SU-DHL-6 (cell line): Measurements from ENCODE around the gene POP4.

Source experiments
- H2AFZ ChIP-seq: fragments of 200-600 bp; sonication (generic); 2 replicates; pipeline ENCODE4 v1.6.1; 2014; ENCODE audit warnings: low read depth, mild to moderate bottlenecking, moderate library complexity, mixed read lengths, antibody characterized with exemption, low read length; ENCODE audit not compliant: severe bottlenecking
- H3F3A ChIP-seq: fragments of 200-600 bp; shearing (Covaris generic); 2 replicates; pipeline ENCODE4 v1.6.0; 2016; ENCODE audit warnings: antibody characterized with exemption, mild to moderate bottlenecking; ENCODE audit not compliant: insufficient read depth
- H3K27ac ChIP-seq: fragments of 200-600 bp; sonication (generic); 2 replicates; pipeline ENCODE4 v1.5.1; 2016; ENCODE audit warnings: low read depth, mild to moderate bottlenecking, low read length, moderate library complexity, mixed read lengths
- H3K27me3 ChIP-seq: fragments of 200-600 bp; sonication (generic), shearing (Covaris generic); 2 replicates; pipeline ENCODE4 v1.6.0; 2014; ENCODE audit warnings: mild to moderate bottlenecking, low read length
- H3K36me3 ChIP-seq: fragments of 200-600 bp; sonication (generic); 2 replicates; pipeline ENCODE4 v1.6.1; 2014; ENCODE audit warnings: mild to moderate bottlenecking, low read length, mixed read lengths
- H3K4me2 ChIP-seq: fragments of 300-600, 200-600 bp; shearing (Covaris generic), sonication (generic); 2 replicates; pipeline ENCODE4 v1.6.0; 2014; ENCODE audit warnings: low read length, low read depth, mild to moderate bottlenecking; ENCODE audit not compliant: poor library complexity, severe bottlenecking
- H3K4me3 ChIP-seq: fragments of 200-600 bp; sonication (generic); 2 replicates; pipeline ENCODE4 v1.5.1; 2014; ENCODE audit warnings: antibody characterized with exemption, low read length, mild to moderate bottlenecking, mixed read lengths; ENCODE audit not compliant: insufficient read depth, poor library complexity, severe bottlenecking
- H3K79me2 ChIP-seq: fragments of 200-600 bp; sonication (generic); 2 replicates; pipeline ENCODE4 v1.6.1; 2014; ENCODE audit warnings: mild to moderate bottlenecking, low read length, moderate library complexity; ENCODE audit not compliant: insufficient read depth
- H3K9ac ChIP-seq: fragments of 200-600 bp; sonication (generic); 2 replicates; pipeline ENCODE4 v1.7.0; 2014; ENCODE audit warnings: mild to moderate bottlenecking, low read length
- H3K9me2 ChIP-seq: fragments of 200-600 bp; sonication (generic); replicated peaks from 2 replicates; pipeline ENCODE4 v1.6.1; 2014; ENCODE audit warnings: low read length; ENCODE audit not compliant: insufficient read depth
- H3K9me3 ChIP-seq: fragments of 200-600 bp; sonication (generic); 2 replicates; pipeline ENCODE4 v1.6.1; 2014; ENCODE audit warnings: low read length, mixed read lengths; ENCODE audit not compliant: insufficient read depth
- H4K20me1 ChIP-seq: fragments of 200-600 bp; sonication (generic); 2 replicates; pipeline ENCODE4 v1.6.1; 2014; ENCODE audit warnings: low read depth, mild to moderate bottlenecking, antibody characterized with exemption, low read length, moderate library complexity, mixed read lengths
- CTCF ChIP-seq: fragments of 200-600 bp; sonication (generic); IDR thresholded peaks from one replicate; pipeline ENCODE4 v1.5.1; 2017; ENCODE audit warnings: antibody characterized with exemption, mild to moderate bottlenecking, low read length, moderate library complexity; ENCODE audit not compliant: insufficient read depth, poor library complexity, severe bottlenecking
- EZH2phosphoT487 ChIP-seq: fragments of 200-600 bp; sonication (generic), shearing (Covaris generic); conservative IDR thresholded peaks from 2 replicates; pipeline ENCODE4 v1.6.1; 2018; ENCODE audit warnings: mild to moderate bottlenecking, antibody characterized with exemption, low read length, moderate library complexity, mixed read lengths

Gene POP4

GRCh38 chr19:29579308-29579910 is 26.7 kb upstream of the POP4 start:
- TF ChIP-seq CTCF (no peak), EZH2phosphoT487 (no peak)
- Histone ChIP-seq H3K4me3 (no peak overlapping the region), H3K27ac (no peak overlapping the region), H3K36me3 (no peaks in the 10 kb centered on the region), H3K9ac (no peak overlapping the region), H2AFZ (no peak overlapping the region), H3F3A (no peaks in the 10 kb centered on the region), H4K20me1 (no peaks in the 10 kb centered on the region), H3K9me2 (no peaks in the 10 kb centered on the region), H3K27me3 (no peaks in the 10 kb centered on the region), H3K4me2 (no peak overlapping the region), H3K9me3 (no peaks in the 10 kb centered on the region), H3K79me2 (no peaks in the 10 kb centered on the region)

- TF ChIP-seq EZH2phosphoT487 (no peak), CTCF (no peak)
- H3K9me2 ChIP-seq, result no peaks in the 10 kb centered on the region
- no peaks in the 10 kb centered on the region for H3K79me2 ChIP-seq
Observed at GRCh38 chr19:29581398-29581797, 24.7 kb upstream of the POP4 start.

GRCh38 chr19:29583196-29583999 is 22.7 kb upstream of the POP4 start:
- H3K27ac ChIP-seq, result no peak overlapping the region
- no peaks in the 10 kb centered on the region for H3K27me3 ChIP-seq
- H3K4me3 ChIP-seq, result no peak overlapping the region
- no peak for TF ChIP-seq CTCF
- no peak overlapping the region for H2AFZ ChIP-seq
- H3K9me2 ChIP-seq, result no peaks in the 10 kb centered on the region
- no peaks in the 10 kb centered on the region for H3K79me2 ChIP-seq
- no peak overlapping the region for H3K9ac ChIP-seq
- no peaks in the 10 kb centered on the region for H4K20me1 ChIP-seq
- H3F3A ChIP-seq, result no peaks in the 10 kb centered on the region
- no peak overlapping the region for H3K4me2 ChIP-seq
- no peaks in the 10 kb centered on the region for H3K36me3 ChIP-seq
- no peaks in the 10 kb centered on the region for H3K9me3 ChIP-seq

More at GRCh38 chr19:29581398-29581797, 24.7 kb upstream of the POP4 start:
- Histone ChIP-seq H2AFZ (no peak overlapping the region), H3K9ac (no peak overlapping the region), H4K20me1 (no peaks in the 10 kb centered on the region), H3K27ac (no peak overlapping the region), H3F3A (no peaks in the 10 kb centered on the region), H3K4me3 (no peak overlapping the region), H3K36me3 (no peaks in the 10 kb centered on the region), H3K4me2 (no peak overlapping the region), H3K27me3 (no peaks in the 10 kb centered on the region), H3K9me3 (no peaks in the 10 kb centered on the region)
